ENCODE data around the gene CNKSR1.

The CNKSR1 gene
- total RNA-seq: 0 to 3.3 (median 0.05) reads per million in 17 experiments

- DNase-seq: no peak
Measured at GRCh38 chr1:26177182-26177684, at the start of gene CNKSR1. Gene CNKSR1, plus strand, starts transcription at chr1:26177491. Its CDS starts 57 bp downstream, at chr1:26177548.

- DNase-seq: no peak
Measured at GRCh38 chr1:26129778-26130177, 47.5 kb upstream of the CNKSR1 start.

- DNase-seq: no peak
Measured at GRCh38 chr1:26130695-26131094, 46.6 kb upstream of the CNKSR1 start.

DNA sequence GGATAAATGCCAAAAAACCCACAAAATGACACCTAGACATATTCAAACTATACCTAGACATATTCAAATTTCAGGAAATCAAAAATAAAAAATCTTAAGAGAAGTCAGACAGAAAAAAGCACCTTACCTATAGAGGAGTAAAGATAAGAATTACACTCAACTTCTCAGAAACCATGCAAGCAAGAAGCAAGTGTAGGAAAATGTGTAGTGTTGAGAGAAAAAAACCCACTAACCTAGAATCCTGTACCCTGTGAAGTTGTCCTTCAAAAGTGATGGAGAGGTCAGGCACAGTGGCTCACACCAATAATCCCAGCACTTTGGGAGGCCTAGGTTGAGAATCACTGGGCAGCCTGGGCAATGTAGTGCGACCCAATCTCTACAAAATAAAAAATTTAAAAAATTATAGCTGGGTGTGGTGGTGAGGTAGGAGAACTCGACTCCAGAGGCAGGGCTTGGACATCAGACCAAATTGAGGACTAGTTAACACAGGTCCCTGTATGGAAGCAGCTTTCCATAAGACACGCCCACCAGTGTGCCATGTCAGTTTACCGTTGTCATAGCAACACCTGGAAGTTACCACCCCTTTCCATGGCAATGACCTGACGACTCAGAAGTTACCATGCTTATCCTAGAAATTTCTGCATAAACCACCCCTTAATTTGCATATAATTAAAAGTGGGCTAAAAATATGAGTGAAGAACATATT lies 45.0 kb upstream of the CNKSR1 start:
- DNase-seq: no peak

GRCh38 chr1:26132834-26133167 lies 44.5 kb upstream of the CNKSR1 start:
- no peak for DNase-seq

DNA sequence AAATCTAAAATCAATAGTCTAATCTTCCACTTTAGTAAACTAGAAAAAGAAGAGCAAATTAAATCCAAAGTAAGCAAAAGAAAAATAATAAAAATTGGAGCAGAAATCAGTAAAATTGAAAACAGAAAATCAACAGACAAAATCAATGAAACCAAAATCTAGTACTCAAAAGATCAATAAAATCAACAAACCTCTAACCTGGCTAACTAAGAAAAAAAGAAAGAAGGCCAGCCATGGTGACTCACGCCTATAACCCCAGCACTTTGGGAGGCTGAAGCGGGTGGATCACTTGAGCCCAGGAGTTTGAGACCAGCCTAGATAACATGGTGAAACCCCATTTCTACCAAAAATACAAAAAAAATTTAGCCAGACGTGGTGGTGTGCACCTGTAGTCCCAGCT lies 42.8 kb upstream of the CNKSR1 start:
- DNase-seq: no peak

DNA sequence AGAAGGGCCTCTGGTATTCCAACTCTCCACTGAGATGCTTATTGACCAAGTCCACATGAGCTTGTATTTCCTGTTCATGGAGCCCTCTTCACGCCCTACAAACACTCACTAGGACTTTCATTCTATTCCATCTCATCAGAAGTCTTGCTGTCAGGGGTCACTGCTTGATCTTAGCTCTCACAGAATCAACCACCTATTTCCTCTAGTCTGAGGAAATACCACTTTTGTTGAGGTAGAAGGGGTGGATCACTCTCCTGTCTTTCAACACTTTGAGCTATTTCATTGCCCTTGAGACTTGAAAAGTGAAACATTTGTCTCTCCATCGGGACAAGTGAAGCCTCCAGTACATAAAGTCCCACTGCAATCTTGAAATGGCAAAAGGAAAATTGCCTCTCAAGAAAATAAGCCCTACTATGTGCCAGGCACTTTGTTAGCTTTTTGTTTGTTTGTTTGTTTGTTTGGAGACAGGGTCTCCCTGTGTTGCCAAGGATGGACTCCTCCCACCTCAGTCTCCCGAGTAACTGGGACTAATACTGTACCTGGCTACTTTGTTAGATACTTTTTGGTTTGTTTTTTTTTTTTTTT lies 38.2 kb upstream of the CNKSR1 start:
- no peak for DNase-seq

- no peak for DNase-seq
Measured at GRCh38 chr1:26142159-26142558, 35.1 kb upstream of the CNKSR1 start.

DNA sequence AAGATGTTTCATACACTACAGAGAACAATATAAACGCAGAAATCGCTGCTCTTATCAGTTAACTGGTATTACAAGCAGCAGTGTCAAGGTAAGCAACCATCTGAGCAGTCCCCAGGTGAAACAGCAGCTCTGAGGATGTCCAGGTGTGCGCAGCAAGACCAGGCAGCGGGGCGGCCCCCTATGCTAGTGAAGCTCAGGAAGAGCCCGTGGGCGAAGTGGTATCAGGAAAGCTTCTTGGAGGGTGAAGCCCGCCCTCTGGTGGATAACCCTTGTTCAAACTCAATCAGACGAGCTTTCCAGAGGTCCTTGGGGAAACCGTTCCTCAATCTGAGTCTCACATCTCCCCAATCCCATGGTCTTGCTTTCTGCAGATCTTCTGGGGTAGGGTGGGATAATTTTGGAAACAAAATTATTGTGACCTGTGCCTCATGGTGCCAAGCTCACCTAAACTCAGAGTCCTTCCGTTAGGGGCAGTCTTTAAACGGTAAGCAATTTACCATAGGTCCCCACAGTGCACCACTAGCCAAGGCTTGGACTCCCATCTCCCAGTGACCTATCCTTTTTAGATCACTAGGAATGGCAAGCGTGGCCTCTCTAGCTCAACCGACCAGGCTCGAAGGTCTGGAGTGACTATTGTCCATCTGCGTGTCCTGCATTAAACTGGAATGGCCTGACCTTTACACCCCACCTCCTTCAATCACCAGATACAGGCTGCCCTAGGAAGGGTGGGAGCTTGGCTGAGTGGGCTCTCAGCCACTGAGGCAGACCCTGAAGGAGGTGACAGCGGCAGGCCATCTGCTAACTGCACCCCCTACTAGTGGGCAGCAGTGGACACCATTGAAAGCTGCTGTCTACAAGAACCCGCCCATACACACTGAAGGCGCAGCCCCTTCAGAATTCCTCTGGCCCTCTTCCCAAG lies 32.0 kb upstream of the CNKSR1 start:
- peak; percentile 89 to 93 (median 90) for DNase-seq

DNA sequence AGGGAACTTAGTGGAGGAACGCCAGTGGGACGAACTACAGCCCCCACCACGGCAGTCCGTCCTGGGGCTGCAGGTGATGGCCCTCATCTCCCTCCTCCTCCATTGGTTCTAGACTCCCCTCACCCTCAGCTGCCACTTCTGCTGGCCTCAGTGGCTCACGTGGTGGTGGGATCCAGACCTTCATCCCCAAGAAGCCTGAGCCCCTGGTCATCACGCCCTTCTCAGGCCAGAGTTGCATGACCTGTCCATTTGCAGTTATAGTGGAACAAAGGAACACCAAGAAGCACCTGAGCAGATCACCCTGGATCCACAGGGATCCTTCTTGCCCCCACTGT lies 31.4 kb upstream of the CNKSR1 start:
- DNase-seq: no peak

GRCh38 chr1:26148887-26149286 lies 28.4 kb upstream of the CNKSR1 start:
- DNase-seq: no peak

DNA sequence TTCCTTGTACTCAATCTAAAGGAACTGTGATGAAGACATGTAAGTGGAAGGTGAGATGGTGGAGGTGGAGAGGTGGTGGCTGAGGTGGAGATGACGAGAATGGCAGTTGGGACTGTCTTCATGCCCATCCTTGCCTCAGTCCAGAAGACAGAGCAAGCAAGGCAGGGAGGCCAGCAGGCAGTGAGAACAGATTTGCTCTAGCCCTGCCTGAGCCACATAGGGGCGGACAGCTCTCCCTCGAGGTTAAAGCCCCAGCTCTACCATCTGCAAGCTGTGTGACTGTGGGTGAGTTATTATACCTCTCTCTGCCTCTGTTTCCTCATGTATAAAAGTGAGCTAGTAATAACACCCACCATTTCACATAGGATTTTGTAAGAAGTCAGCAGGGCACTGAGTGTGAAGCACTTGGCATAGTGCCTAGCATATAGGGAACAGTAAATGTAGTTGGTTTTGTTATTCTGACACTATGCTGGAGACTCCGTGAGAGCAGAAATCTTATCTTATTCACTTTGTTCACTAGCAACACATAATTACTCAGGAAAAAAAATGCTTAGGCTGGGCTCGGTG lies 23.2 kb upstream of the CNKSR1 start:
- peak; percentile 38 to 74 (median 64) for DNase-seq

- no peak for DNase-seq
Measured at GRCh38 chr1:26154750-26155149, 22.5 kb upstream of the CNKSR1 start.

- DNase-seq: no peak
Measured at GRCh38 chr1:26155370-26156284, 21.7 kb upstream of the CNKSR1 start.

GRCh38 chr1:26156285-26157038 lies 20.8 kb upstream of the CNKSR1 start:
- DNase-seq: no peak

GRCh38 chr1:26158271-26158907 lies 18.9 kb upstream of the CNKSR1 start:
- DNase-seq: no peak

DNA sequence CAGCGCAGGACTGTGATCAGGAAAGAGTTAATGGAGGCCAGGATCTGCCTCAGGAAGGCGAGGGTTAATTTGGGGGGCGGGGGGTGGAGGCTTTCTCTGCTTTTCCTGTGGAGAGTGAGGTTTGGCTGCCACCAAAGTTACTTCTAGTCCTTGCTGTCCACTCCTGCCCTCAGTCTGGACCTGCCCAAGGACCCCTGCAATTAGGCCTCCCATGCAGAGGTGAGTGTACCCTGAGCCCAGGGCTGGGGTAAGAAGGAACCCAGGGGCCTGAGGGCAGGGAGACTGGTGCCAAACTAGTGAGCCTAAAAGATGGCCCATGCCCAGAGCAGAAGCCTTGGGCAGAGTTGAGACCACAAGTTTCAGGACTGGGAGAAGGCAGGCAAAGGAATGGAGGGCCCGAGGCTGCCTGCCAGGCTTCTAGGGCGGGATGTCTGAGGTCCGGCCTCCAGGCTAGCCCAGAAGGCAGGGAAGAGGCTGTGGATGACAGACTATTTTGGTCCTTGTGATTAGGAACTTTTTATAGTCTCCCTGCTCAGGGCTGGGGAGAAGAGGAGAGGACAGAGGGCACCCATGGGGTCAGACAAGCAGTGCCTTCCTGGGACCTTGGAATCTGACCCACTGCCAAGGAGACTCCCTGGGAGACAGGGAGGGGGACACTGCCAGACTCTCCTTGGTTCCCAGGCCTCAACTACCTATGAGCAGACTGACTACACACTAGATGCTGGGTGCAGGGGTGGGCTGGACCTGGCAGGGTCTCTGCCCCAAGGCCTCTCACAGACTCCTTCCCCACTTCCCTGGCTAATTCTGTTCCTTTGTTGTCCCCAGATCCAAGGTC lies 18.2 kb upstream of the CNKSR1 start, which contains the start of gene FAM110D:
Gene FAM110D (plus strand): TSS at position 172 of the 835 bp plus-strand sequence. CDS start 2,213 bp downstream, outside the sequence.
- DNase-seq: no peak

DNA sequence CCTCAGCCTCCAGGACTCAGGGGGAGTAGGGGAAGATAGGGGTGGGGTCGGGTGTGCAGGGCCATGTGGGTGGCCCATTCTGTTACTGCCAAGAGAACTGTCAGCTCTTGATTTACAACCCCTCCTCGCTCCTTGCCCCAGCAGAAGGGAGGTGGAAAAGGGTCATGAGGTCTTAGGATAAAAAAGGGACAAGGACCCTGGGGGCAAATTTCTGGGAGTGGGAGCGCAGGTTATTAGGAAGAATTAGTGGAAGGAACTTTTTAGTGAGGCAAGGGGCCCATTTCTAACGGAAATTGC lies 17.6 kb upstream of the CNKSR1 start:
- no peak for DNase-seq

DNA sequence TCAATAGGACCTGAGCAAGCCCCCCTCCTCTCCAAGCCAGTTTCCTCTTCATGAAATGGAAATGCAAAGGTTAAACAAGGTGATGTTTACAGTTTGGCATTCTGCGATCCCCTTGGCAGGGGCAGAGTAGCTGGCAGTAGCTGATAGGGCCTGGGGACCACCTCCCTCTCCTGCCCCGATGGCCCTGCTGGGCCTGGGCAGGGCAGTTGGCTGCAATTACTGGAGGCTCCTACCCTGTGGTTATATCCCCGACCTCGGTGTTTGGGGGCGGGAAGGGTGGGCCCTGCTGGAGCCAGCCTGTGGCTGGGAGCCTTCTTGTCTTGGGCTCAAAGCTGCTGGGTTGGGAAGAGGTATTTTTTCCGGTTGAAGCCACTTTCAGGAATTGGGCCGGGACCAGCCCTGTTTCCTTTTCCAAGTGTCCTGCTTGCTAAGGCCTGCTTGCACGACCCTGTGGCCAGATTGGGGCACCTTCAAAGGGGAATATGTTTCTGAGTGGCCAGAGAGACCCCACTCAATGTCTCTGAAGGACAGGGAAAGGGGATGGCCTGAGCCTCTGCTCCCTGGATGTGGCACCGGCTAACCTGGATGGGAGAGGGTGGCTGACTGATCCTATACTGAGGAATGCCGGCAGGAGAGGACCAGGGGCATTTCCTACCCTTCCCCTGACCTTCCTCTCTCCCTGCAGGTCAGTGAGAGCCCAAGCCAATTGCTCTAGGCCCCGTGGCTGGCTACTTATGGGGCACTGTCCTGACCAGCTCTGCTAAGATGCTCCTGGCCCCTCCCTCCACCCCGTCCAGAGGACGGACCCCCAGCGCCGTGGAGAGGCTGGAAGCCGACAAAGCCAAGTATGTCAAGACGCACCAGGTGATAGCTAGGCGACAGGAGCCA lies 16.5 kb upstream of the CNKSR1 start:
- no peak for DNase-seq

Data from suppressor macrophage (primary cell).